B cell (primary cell): Measurements from ENCODE around the gene PNN. TPM values are rescaled to one million over a fixed set of nuclear protein-coding genes. Genes with fewer than 3 reads are reported as not detected.

Experiments
- ATAC-seq: fragments of 200-7000 bp; cut with Tn5 transposase; one replicate; pipeline ENCODE4 v1.10.0; 2021; ENCODE audit warnings: low read depth, mild to moderate bottlenecking, moderate number of reproducible peaks, moderate library complexity
- CTCF ChIA-PET: fragments of 350-600 bp; sonication (Branson Sonifier 250); formaldehyde crosslinking; loops from one replicate; lab custom pipeline; 2021; ENCODE audit warnings: antibody characterized with exemption, inconsistent platforms; lab: Charles Lee
- POLR2A ChIA-PET: fragments of 350-600 bp; sonication (Branson Sonifier 250); formaldehyde crosslinking; loops from one replicate; lab custom pipeline; 2021; ENCODE audit warnings: antibody characterized with exemption; lab: Charles Lee
- DNase-seq: peaks from one replicate; pipeline ENCODE4 v3.0.0; 2013
- H2AFZ ChIP-seq: 2 replicates; pipeline ENCODE4 v1.6.1; 2012; ENCODE audit warnings: mild to moderate bottlenecking, low read depth, low read length; ENCODE audit not compliant: insufficient read depth, poor library complexity, severe bottlenecking
- H3K27ac ChIP-seq, 2 donors: 1 replicate in 1 of 2; 2 replicates in 1 of 2; pipeline ENCODE4 v1.5.1; 2012 to 2013; ENCODE audit warnings: low read length in 2 of 2, mild to moderate bottlenecking in 2 of 2, moderate library complexity in 1 of 2
- H3K27me3 ChIP-seq, 4 experiments: fragments of 200-600 bp in 1 of 4; sonication (generic) in 1 of 4; replicated peaks in 1 of 4; 1 replicate in 2 of 4; 2 replicates in 2 of 4; pipeline versions ENCODE4 v1.6.1 to v1.7.0; 2013 to 2016; ENCODE audit warnings: low read length in 3 of 4, mild to moderate bottlenecking in 2 of 4, mixed read lengths in 1 of 4, moderate library complexity in 1 of 4; ENCODE audit not compliant: insufficient read depth in 4 of 4, control insufficient read depth in 3 of 4; ENCODE audit errors: control extremely low read depth in 1 of 4
- H3K36me3 ChIP-seq, 2 experiments: replicated peaks in 1 of 2; 1 replicate in 1 of 2; 2 replicates in 1 of 2; pipeline versions ENCODE4 v1.6.1 to v1.7.1; 2013; ENCODE audit warnings: low read length in 1 of 2; ENCODE audit not compliant: insufficient read depth in 2 of 2, control insufficient read depth in 1 of 2; ENCODE audit errors: control extremely low read depth in 1 of 2, extremely low read depth in 1 of 2
- H3K4me1 ChIP-seq, 2 donors: fragments of 200-600 bp in 1 of 2; sonication (generic) in 1 of 2; 1 replicate in 1 of 2; 2 replicates in 1 of 2; pipeline versions ENCODE4 v1.5.1 to v1.6.1; 2013 to 2017; ENCODE audit warnings: low read length in 2 of 2; ENCODE audit not compliant: control insufficient read depth in 2 of 2, insufficient read depth in 2 of 2
- H3K4me2 ChIP-seq: replicated peaks from 2 replicates; pipeline ENCODE3; 2012; ENCODE audit warnings: mild to moderate bottlenecking, low read depth, low read length; ENCODE audit not compliant: poor library complexity, severe bottlenecking
- H3K4me3 ChIP-seq, 5 experiments: fragments of 200-600 bp in 1 of 5; sonication (generic) in 1 of 5; 1 replicate in 3 of 5; 2 replicates in 2 of 5; pipeline versions ENCODE4 v1.5.1 to v1.7.0; 2011 to 2016; ENCODE audit warnings: low read length in 4 of 5, mild to moderate bottlenecking in 4 of 5, low read depth in 2 of 5, control low read depth in 1 of 5, moderate library complexity in 1 of 5; ENCODE audit not compliant: insufficient read depth in 1 of 5; ENCODE audit errors: control extremely low read depth in 1 of 5, extremely low read depth in 1 of 5
- H3K79me2 ChIP-seq: fragments of 200-600 bp; sonication (generic); one replicate; pipeline ENCODE4 v1.6.0; 2016; ENCODE audit warnings: low read length; ENCODE audit not compliant: control insufficient read depth, insufficient read depth
- H3K9ac ChIP-seq: fragments of 200-600 bp; sonication (generic); 2 replicates; pipeline ENCODE4 v1.6.1; 2017; ENCODE audit warnings: mild to moderate bottlenecking, low read length, moderate library complexity
- H3K9me3 ChIP-seq, 3 donors: one replicate each; pipeline versions ENCODE4 v1.6.1 to v1.7.1; 2013; ENCODE audit warnings: low read length in 2 of 3; ENCODE audit not compliant: control insufficient read depth in 2 of 3, insufficient read depth in 1 of 3; ENCODE audit errors: control extremely low read depth in 1 of 3
- H4K20me1 ChIP-seq: 2 replicates; pipeline ENCODE4 v1.6.0; 2012; ENCODE audit warnings: mild to moderate bottlenecking, low read length; ENCODE audit not compliant: insufficient read depth, control insufficient read depth, poor library complexity, severe bottlenecking
- H3K27ac Mint-ChIP-seq: one replicate; pipeline ENCODE4 v1.8.0; 2021; ENCODE audit warnings: mixed read lengths
- H3K27me3 Mint-ChIP-seq: one replicate; pipeline ENCODE4 v1.8.0; 2021; ENCODE audit warnings: mixed read lengths
- H3K4me1 Mint-ChIP-seq: one replicate; pipeline ENCODE4 v1.8.0; 2021; ENCODE audit warnings: mixed read lengths
- H3K4me3 Mint-ChIP-seq: one replicate; pipeline ENCODE4 v1.8.0; 2021; ENCODE audit warnings: mixed read lengths
- H3K9me3 Mint-ChIP-seq: one replicate; pipeline ENCODE4 v1.8.0; 2022; ENCODE audit warnings: mixed read lengths; ENCODE audit not compliant: insufficient read depth
- CTCF ChIP-seq: fragments of 200-600 bp; IDR thresholded peaks from one replicate; pipeline ENCODE4 v1.8.0; 2022; ENCODE audit warnings: antibody characterized with exemption, mild to moderate bottlenecking
- EZH2 ChIP-seq: IDR thresholded peaks from 2 replicates; pipeline ENCODE4 v1.6.1; 2012; ENCODE audit warnings: borderline replicate concordance, low read depth, mild to moderate bottlenecking, moderate library complexity, low read length; ENCODE audit not compliant: insufficient read depth, poor library complexity, severe bottlenecking
- WGBS: methylation state at CpG from one replicate; pipeline ENCODE4 v1.1.5; 2013; ENCODE audit warnings: missing lambda C conversion rate; ENCODE audit not compliant: insufficient coverage; 5-methylcytosine and 5-hydroxymethylcytosine counted together
- intact Hi-C: fragments of 100-400 bp; cut with micrococcal nuclease; formaldehyde crosslinking; loops from one replicate; pipeline ENCODE4 v1.10.0; 2022
- polyA plus RNA-seq: library from polyadenylated mRNA; depleted of rRNA; stranded (reverse); fragments of >200 nt; gene quantifications from 2 replicates; pipeline ENCODE4 v1.2.3, GENCODE V29; 2012
- total RNA-seq, 2 donors: library from RNA; stranded (reverse); fragments of 120-200 nt in 1 of 2; gene quantifications; 1 replicate in 1 of 2; 2 replicates in 1 of 2; pipeline versions ENCODE4 v1.2.3 to v1.2.4, GENCODE V29; 2013 to 2022

The PNN gene
- total and polyA plus RNA-seq, 2 donors (not counting 1 experiment from before 2014, with no cell fraction given) = 49.7 to 134 TPM

DNA sequence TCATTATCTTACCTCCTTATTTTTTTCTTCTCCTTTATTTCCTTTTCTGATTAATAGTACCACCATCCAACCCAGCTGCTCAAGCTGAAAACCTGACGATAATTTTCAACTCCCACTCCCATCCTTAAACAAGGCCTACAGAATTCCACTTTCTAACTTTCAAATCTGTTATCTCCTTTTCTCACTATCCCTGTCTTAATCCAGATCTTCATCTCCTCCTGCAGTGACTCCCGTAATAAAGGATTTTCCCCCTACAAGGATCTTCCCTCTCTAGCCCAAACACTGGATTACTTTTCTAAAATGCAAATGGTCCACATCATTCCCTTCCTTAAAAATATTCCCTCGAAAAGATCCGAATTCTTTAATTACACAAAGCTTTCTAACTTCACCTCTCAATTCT is 6.5 kb upstream of the PNN start:
- Histone ChIP-seq H3K79me2 (peaks cover 64% of the 10 kb centered on the region), H3K4me2 (peak overlapping the region; percentile 89), H3K9me3 (no peaks in the 10 kb centered on the region), H3K36me3 (peaks cover 0 to 8% of the 10 kb centered on the region in 2 experiments), H4K20me1 (no peaks in the 10 kb centered on the region), H3K4me1 (peaks cover 19 to 22% of the 10 kb centered on the region in 2 donors), H2AFZ (no peak overlapping the region), H3K27me3 (no peaks in the 10 kb centered on the region), H3K9ac (no peak overlapping the region), H3K4me3 (no peak overlapping the region), H3K27ac (no peak overlapping the region)
- no peak for ATAC-seq
- H3K9me3 Mint-ChIP-seq = no peaks in the 10 kb centered on the region
- WGBS = 98% methylated on average over 4 of the region's 4 CpGs
- ChIA-PET POLR2A (no interaction called here), CTCF (no interaction called here)
- H3K4me1 Mint-ChIP-seq = peaks cover 35% of the 10 kb centered on the region
- intact Hi-C loops = no loop called here
- H3K27ac Mint-ChIP-seq = no peak overlapping the region
- peak overlapping the region; percentile 17 for H3K4me3 Mint-ChIP-seq
- no peaks in the 10 kb centered on the region for H3K27me3 Mint-ChIP-seq
- no peak for DNase-seq
- TF ChIP-seq CTCF = no peak
- TF ChIP-seq EZH2 = no peak

GRCh38 chr14:39169541-39169900 is 5.5 kb upstream of the PNN start:
- peak overlapping the region; percentile 99 for H3K27ac Mint-ChIP-seq

More at GRCh38 chr14:39169541-39169900, 5.5 kb upstream of the PNN start:
- Histone ChIP-seq H4K20me1 (no peaks in the 10 kb centered on the region), H3K9me3 (no peaks in the 10 kb centered on the region), H3K27me3 (no peaks in the 10 kb centered on the region), H3K4me1 (peaks cover 19 to 29% of the 10 kb centered on the region in 2 donors), H3K4me2 (peak overlapping the region; percentile 89), H2AFZ (peak overlapping the region; percentile 97), H3K36me3 (peaks cover 0 to 8% of the 10 kb centered on the region in 2 experiments), H3K79me2 (peaks cover 55% of the 10 kb centered on the region), H3K27ac (peak overlapping the region; percentile 87 to 92), H3K4me3 (peak overlapping the region; percentile 67 to 95 (median 81)), H3K9ac (peak overlapping the region; percentile 92)
- Mint-ChIP-seq H3K4me1 (peaks cover 37% of the 10 kb centered on the region), H3K4me3 (peak overlapping the region; percentile 95), H3K27me3 (no peaks in the 10 kb centered on the region), H3K9me3 (no peaks in the 10 kb centered on the region)
- ChIA-PET POLR2A (interaction anchor here (0.6 to 2.0 kb wide), 5 partner anchors 42 to 263 kb away, joined by 4 to 27 read pairs (median 12); partner anchors contain the start of genes FBXO33, GEMIN2 and SEC23A), CTCF (interaction anchor here (0.9 to 1.3 kb wide), 3 partner anchors 8 to 264 kb away, joined by 4 to 7 read pairs (median 5); no protein-coding TSS in a partner anchor)
- intact Hi-C loops = no loop called here
- ATAC-seq (no peak), DNase-seq (no peak)
- TF ChIP-seq EZH2 (no peak), CTCF (no peak)
- 1% methylated on average over 7 of the region's 7 CpGs for WGBS
